Measurements from ENCODE around the gene GRPEL1. TPM values are rescaled to one million over a fixed set of nuclear protein-coding genes. Genes with fewer than 3 reads are reported as not detected.
A peak's percentile ranks its signal among the peaks of the same experiment; 100 is the strongest.

Gene GRPEL1
- total and polyA plus RNA-seq, 9 of the 15 experiments (the other 6 are each of a cell fraction or from before 2014, with no cell fraction given): 43.4 to 192 (median 86.6) TPM

- no peak for TF ChIP-seq SIN3A (IDR thresholded peaks at IDR 0.05; ENCODE audit: borderline replicate concordance in 2 of 2, control insufficient read depth in 1 of 2, low read depth in 2 of 2, low read length in 2 of 2)
These were observed 37.4 kb upstream of the GRPEL1 start (continued) for GRCh38 chr4:7105276-7105675.

GRCh38 chr4:7104366-7105031, 36.6 kb upstream of the GRPEL1 start:
- ATAC-seq: no peak
- FAIRE-seq: no peak

More at GRCh38 chr4:7104366-7105031, 36.6 kb upstream of the GRPEL1 start:
- POLR2A ChIA-PET: interaction anchor here (0.5 to 1.4 kb wide), 6 partner anchors 8 to 588 kb away, joined by 3 to 4 read pairs (median 3); no protein-coding TSS in a partner anchor
- Histone ChIP-seq H3K4me2 (ENCODE audit: insufficient read depth, low read length) (no peak overlapping the region), H3K9me1 (ENCODE audit: control insufficient read depth, insufficient read depth, low read length) (peaks cover 3% of the 10 kb centered on the region), H3K9ac (ENCODE audit: insufficient read depth in 1 of 2, low read depth in 2 of 2, low read length in 2 of 2) (no peak overlapping the region), H4K20me1 (replicated peaks; ENCODE audit: control insufficient read depth, insufficient read depth, low read length) (peaks cover 6% of the 10 kb centered on the region), H2AFZ (ENCODE audit: low read depth, low read length) (no peak overlapping the region), H3K4me1 (replicated peaks in 1 of 2; ENCODE audit: control insufficient read depth in 2 of 2, insufficient read depth in 2 of 2, low read length in 2 of 2) (peaks cover 17 to 30% of the 10 kb centered on the region in 2 experiments), H3K4me3 (no peak overlapping the region), H3K27ac (ENCODE audit: extremely low read depth, low read depth, low read length) (no peak overlapping the region), H3K9me3 (replicated peaks; ENCODE audit: control insufficient read depth, insufficient read depth, low read depth, low read length) (no peaks in the 10 kb centered on the region), H3K79me2 (ENCODE audit: control insufficient read depth, insufficient read depth, low read length) (no peaks in the 10 kb centered on the region), H3K27me3 (ENCODE audit: control insufficient read depth in 2 of 2, insufficient read depth in 2 of 2, low read length in 2 of 2) (peaks cover 18 to 49% of the 10 kb centered on the region in 2 experiments), H3K36me3 (ENCODE audit: control insufficient read depth, insufficient read depth, low read length) (no peaks in the 10 kb centered on the region)
- no peak for DNase-seq (ENCODE audit: extremely low read depth in 1 of 4, low spot score in 3 of 4)
- no TSS peak for BruUV-seq (replicated peaks)
- intact Hi-C loops (cut with micrococcal nuclease): no loop called here
- TF ChIP-seq SMARCA5 (IDR thresholded peaks at IDR 0.05) (peak; percentile 49; the same call in 1 of the 2 replicates), PTBP1 (IDR thresholded peaks at IDR 0.05; ENCODE audit: low read depth, low read length) (0 out of 2 replicates have a peak, but pooled peaks have one; percentile 64), E2F1 (CRISPR knock-in tag; IDR thresholded peaks at IDR 0.05) (no peak), ZFP36 (IDR thresholded peaks at IDR 0.05; ENCODE audit: low read depth, low read length, partially characterized antibody) (peak; percentile 98), BCOR (IDR thresholded peaks at IDR 0.05) (peak; percentile 84), GTF3C2 (IDR thresholded peaks at IDR 0.05; ENCODE audit: borderline replicate concordance, extremely low read depth, insufficient read length) (peak; percentile 36), SOX6 (IDR thresholded peaks at IDR 0.05) (no peak), TCF7L2 (IDR thresholded peaks at IDR 0.05; ENCODE audit: low read depth, low read length) (no peak), RBM25 (IDR thresholded peaks at IDR 0.05; ENCODE audit: low read depth, low read length, severe bottlenecking) (peak; percentile 71), ZNF436 (CRISPR knock-in tag; IDR thresholded peaks at IDR 0.05) (peak; percentile 78)
- WGBS (ENCODE audit: insufficient coverage, low coverage, missing lambda C conversion rate): 19% methylated on average over 7 of the region's 7 CpGs
- in situ Hi-C loops (cut with MboI): no loop called here
- CTCF ChIA-PET (ENCODE audit: low intra/inter-chr PET ratio): no interaction called here

Measured in K562 (cell line).